CMK (cell line): Measurements from ENCODE around the gene SCN8A.

Source experiments
- DNase-seq: peaks from one replicate; pipeline ENCODE4 v3.0.0-alpha.2; 2010; ENCODE audit warnings: low read depth

The SCN8A gene

DNA sequence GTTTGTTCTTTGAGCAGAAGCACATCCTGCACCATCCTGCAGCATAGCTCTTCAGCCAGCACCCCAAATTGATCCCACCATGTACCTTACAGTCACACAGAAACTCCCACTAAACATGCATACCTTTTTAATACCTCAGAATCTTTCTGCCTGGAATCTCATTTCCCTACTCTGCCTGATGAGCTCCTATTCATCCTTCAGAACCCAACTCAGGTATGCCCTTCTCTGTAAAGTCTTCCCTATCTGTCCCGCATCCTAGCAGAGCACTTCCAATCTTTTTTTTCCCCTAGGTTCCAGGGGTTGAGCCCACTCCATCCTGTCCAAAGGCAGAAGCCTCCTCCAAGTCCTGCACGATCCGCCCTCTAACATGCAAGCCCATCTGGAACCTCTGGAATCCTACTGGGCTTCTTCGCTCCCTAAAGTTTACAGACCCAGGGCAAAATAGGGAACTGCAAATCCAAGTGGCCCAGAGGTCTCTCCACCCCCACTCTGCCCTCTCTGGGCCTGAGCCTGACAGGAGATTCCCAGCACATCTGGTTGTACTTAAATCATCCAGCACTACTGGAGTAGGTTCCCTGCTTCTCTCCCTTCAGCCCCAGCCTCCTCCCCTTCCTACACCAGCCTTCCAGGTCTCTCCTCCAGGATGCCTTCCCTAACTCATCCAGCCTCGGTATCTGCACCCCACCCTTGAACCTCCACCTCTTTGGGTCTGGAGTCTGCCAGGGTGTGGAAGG is 261.5 kb downstream of the SCN8A start:
- no peak for DNase-seq

DNA sequence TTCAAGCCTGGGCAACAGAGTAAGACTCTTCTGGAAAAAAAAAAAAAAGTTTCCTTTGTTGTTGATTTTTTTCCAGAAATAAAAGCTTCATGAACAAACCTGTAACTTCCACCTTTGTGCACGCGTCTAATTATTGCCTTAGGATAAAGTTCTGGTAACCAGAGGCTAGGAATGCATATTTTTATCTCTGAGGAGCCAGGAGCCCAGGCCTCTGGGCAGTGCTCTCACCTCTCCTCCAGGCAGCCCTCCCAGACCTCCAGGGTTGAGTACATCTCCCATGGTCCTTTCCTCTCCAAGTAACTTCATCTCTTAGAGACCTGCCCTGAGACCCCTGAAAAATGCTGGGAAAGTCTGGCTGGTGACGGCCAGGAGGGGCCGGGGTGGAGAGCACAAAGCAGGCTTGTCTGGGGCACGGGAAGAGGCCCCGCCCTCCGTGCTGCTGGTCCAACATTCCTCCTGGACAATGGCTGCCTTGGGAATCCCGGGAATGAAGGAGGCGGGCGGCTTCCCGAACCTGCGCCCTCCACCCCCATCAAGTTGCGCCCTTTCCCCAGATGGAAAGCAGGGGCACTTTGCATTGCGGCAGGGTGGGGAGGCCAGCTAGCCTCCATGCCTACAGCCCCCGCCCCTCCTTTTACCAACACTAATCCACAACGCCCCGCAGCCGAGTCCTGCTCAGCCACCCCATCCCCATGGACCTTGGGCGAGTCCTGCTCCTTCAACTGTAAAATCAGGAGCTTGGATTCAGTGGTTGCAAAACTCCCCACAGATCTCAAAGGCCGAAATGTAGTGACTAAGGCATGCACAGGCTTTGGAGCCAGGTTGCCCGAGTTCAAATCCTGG is 264.8 kb downstream of the SCN8A start:
- DNase-seq: no peak

DNA sequence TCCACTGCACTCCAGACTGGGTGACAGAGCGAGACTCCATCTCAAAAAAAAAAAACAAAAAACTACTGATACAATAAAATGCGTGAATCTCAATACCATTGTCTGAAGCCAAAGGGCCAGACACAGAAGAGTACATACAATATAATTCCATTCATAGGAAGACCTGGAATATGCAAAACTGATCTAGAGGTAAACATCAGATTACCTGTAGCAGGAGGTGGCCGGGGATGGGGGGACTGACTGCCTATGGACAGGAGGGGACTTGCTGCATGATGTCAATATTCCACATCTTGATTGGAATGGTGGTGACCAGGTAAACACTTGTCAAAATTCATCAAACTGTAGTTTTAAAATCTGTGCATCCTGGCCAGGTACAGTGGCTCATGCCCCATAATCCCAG is 270.0 kb downstream of the SCN8A start:
- no peak for DNase-seq
